ENCODE data around the gene CD200.

- TF ChIP-seq POLR2A (IDR thresholded peaks at IDR 0.05; ENCODE audit: low read depth, low read length) (no peak), TAF1 (IDR thresholded peaks at IDR 0.05; ENCODE audit: borderline replicate concordance, low read depth, low read length) (no peak), POLR2AphosphoS5 (IDR thresholded peaks at IDR 0.05; ENCODE audit: low read depth, low read length) (no peak)
These were observed 25.2 kb downstream of the CD200 start for GRCh38 chr3:112357930-112358780.
